Measurements from ENCODE around the gene ZNF181.

Gene ZNF181

GRCh38 chr19:34787059-34787824 is 53.2 kb downstream of the ZNF181 start:
- Histone ChIP-seq H3K4me1 (ENCODE audit: control insufficient read depth, insufficient read depth, low read length, poor library complexity, severe bottlenecking) (no peaks in the 10 kb centered on the region), H3K27ac (ENCODE audit: low read depth, low read length, severe bottlenecking) (no peak overlapping the region), H3K4me3 (ENCODE audit: extremely low read depth, insufficient read depth, low read length, poor library complexity, severe bottlenecking) (no peak overlapping the region), H3K36me3 (ENCODE audit: control insufficient read depth, insufficient read depth, low read length) (no peaks in the 10 kb centered on the region), H3K9me3 (ENCODE audit: control insufficient read depth, low read length) (no peaks in the 10 kb centered on the region)
- WGBS, 2 experiments (ENCODE audit: insufficient coverage in 2 of 2) = 29 to 67% methylated on average over 1 to 3 of the region's 3 CpGs

GRCh38 chr19:34788074-34788473 is 54.0 kb downstream of the ZNF181 start:
- WGBS, 2 experiments (ENCODE audit: insufficient coverage in 2 of 2) = 57 to 67% methylated on average over 1 to 2 of the region's 2 CpGs
- no peaks in the 10 kb centered on the region for H3K9me3 ChIP-seq (ENCODE audit: control insufficient read depth, low read length)
- no peak overlapping the region for H3K4me3 ChIP-seq (ENCODE audit: extremely low read depth, insufficient read depth, low read length, poor library complexity, severe bottlenecking)
- H3K4me1 ChIP-seq (ENCODE audit: control insufficient read depth, insufficient read depth, low read length, poor library complexity, severe bottlenecking) = no peaks in the 10 kb centered on the region
- H3K27ac ChIP-seq (ENCODE audit: low read depth, low read length, severe bottlenecking) = no peak overlapping the region
- H3K36me3 ChIP-seq (ENCODE audit: control insufficient read depth, insufficient read depth, low read length) = no peaks in the 10 kb centered on the region

GRCh38 chr19:34793565-34793964 is 59.5 kb downstream of the ZNF181 start:
- H3K4me1 ChIP-seq (ENCODE audit: control insufficient read depth, insufficient read depth, low read length, poor library complexity, severe bottlenecking) = no peaks in the 10 kb centered on the region
- no peak overlapping the region for H3K27ac ChIP-seq (ENCODE audit: low read depth, low read length, severe bottlenecking)
- no peak overlapping the region for H3K4me3 ChIP-seq (ENCODE audit: extremely low read depth, insufficient read depth, low read length, poor library complexity, severe bottlenecking)
- H3K36me3 ChIP-seq (ENCODE audit: control insufficient read depth, insufficient read depth, low read length) = no peaks in the 10 kb centered on the region
- 84 to 90% methylated on average over 2 to 3 of the region's 3 CpGs for WGBS, 2 experiments (ENCODE audit: insufficient coverage in 2 of 2)
- H3K9me3 ChIP-seq (ENCODE audit: control insufficient read depth, low read length) = no peaks in the 10 kb centered on the region

GRCh38 chr19:34794066-34794960 is 60.3 kb downstream of the ZNF181 start:
- H3K27ac ChIP-seq (ENCODE audit: low read depth, low read length, severe bottlenecking) = no peak overlapping the region
- H3K36me3 ChIP-seq (ENCODE audit: control insufficient read depth, insufficient read depth, low read length) = no peaks in the 10 kb centered on the region
- no peaks in the 10 kb centered on the region for H3K4me1 ChIP-seq (ENCODE audit: control insufficient read depth, insufficient read depth, low read length, poor library complexity, severe bottlenecking)
- no peaks in the 10 kb centered on the region for H3K9me3 ChIP-seq (ENCODE audit: control insufficient read depth, low read length)
- WGBS, 2 experiments (ENCODE audit: insufficient coverage in 2 of 2) = 65 to 73% methylated on average over 5 to 6 of the region's 9 CpGs
- no peak overlapping the region for H3K4me3 ChIP-seq (ENCODE audit: extremely low read depth, insufficient read depth, low read length, poor library complexity, severe bottlenecking)

All from mesodermal cell (in vitro differentiated cells).